ENCODE measurements around the gene SPRY4.

Gene SPRY4

GRCh38 chr5:142311725-142312124, 13.1 kb downstream of the SPRY4 start:
- Histone ChIP-seq H3K36me3 (ENCODE audit: control insufficient read depth, insufficient read depth, low read length) (peaks cover 3% of the 10 kb centered on the region), H3K4me1 (ENCODE audit: control insufficient read depth, insufficient read depth, low read length) (no peaks in the 10 kb centered on the region)

GRCh38 chr5:142310803-142311202, 14.0 kb downstream of the SPRY4 start:
- Histone ChIP-seq H3K4me1 (ENCODE audit: control insufficient read depth, insufficient read depth, low read length) (no peaks in the 10 kb centered on the region), H3K27me3 (ENCODE audit: control insufficient read depth, insufficient read depth, low read length) (no peaks in the 10 kb centered on the region), H3K36me3 (ENCODE audit: control insufficient read depth, insufficient read depth, low read length) (peaks cover 3% of the 10 kb centered on the region)

More at GRCh38 chr5:142311725-142312124, 13.1 kb downstream of the SPRY4 start:
- Histone ChIP-seq H3K9ac (ENCODE audit: low read length) (no peak overlapping the region), H3K27me3 (ENCODE audit: control insufficient read depth, insufficient read depth, low read length) (no peaks in the 10 kb centered on the region), H3K4me3 (ENCODE audit: low read length) (no peak overlapping the region), H3K27ac (ENCODE audit: low read depth, low read length) (no peak overlapping the region)

GRCh38 chr5:142309747-142310318, 15.0 kb downstream of the SPRY4 start:
- no peak overlapping the region for H3K27ac ChIP-seq (ENCODE audit: low read depth, low read length)
- H3K27me3 ChIP-seq (ENCODE audit: control insufficient read depth, insufficient read depth, low read length), result no peaks in the 10 kb centered on the region
- no peak overlapping the region for H3K4me3 ChIP-seq (ENCODE audit: low read length)
- no peak overlapping the region for H3K9ac ChIP-seq (ENCODE audit: low read length)
- H3K36me3 ChIP-seq (ENCODE audit: control insufficient read depth, insufficient read depth, low read length), result peaks cover 3% of the 10 kb centered on the region
- H3K4me1 ChIP-seq (ENCODE audit: control insufficient read depth, insufficient read depth, low read length), result no peaks in the 10 kb centered on the region

More at GRCh38 chr5:142310803-142311202, 14.0 kb downstream of the SPRY4 start:
- no peak overlapping the region for H3K4me3 ChIP-seq (ENCODE audit: low read length)
- no peak overlapping the region for H3K9ac ChIP-seq (ENCODE audit: low read length)
- H3K27ac ChIP-seq (ENCODE audit: low read depth, low read length), result no peak overlapping the region

- peaks cover 3% of the 10 kb centered on the region for H3K36me3 ChIP-seq (ENCODE audit: control insufficient read depth, insufficient read depth, low read length)
These were observed 16.5 kb downstream of the SPRY4 start for GRCh38 chr5:142308358-142308757.

GRCh38 chr5:142307146-142307890, 17.5 kb downstream of the SPRY4 start:
- Histone ChIP-seq H3K9ac (ENCODE audit: low read length) (no peak overlapping the region), H3K36me3 (ENCODE audit: control insufficient read depth, insufficient read depth, low read length) (peaks cover 3% of the 10 kb centered on the region), H3K4me1 (ENCODE audit: control insufficient read depth, insufficient read depth, low read length) (no peaks in the 10 kb centered on the region), H3K27ac (ENCODE audit: low read depth, low read length) (no peak overlapping the region), H3K4me3 (ENCODE audit: low read length) (no peak overlapping the region), H3K27me3 (ENCODE audit: control insufficient read depth, insufficient read depth, low read length) (no peaks in the 10 kb centered on the region)

More at GRCh38 chr5:142308358-142308757, 16.5 kb downstream of the SPRY4 start:
- Histone ChIP-seq H3K4me1 (ENCODE audit: control insufficient read depth, insufficient read depth, low read length) (no peaks in the 10 kb centered on the region), H3K9ac (ENCODE audit: low read length) (no peak overlapping the region), H3K4me3 (ENCODE audit: low read length) (no peak overlapping the region), H3K27ac (ENCODE audit: low read depth, low read length) (no peak overlapping the region), H3K27me3 (ENCODE audit: control insufficient read depth, insufficient read depth, low read length) (no peaks in the 10 kb centered on the region)

GRCh38 chr5:142306077-142306502, 18.7 kb downstream of the SPRY4 start:
- Histone ChIP-seq H3K9ac (ENCODE audit: low read length) (no peak overlapping the region), H3K27me3 (ENCODE audit: control insufficient read depth, insufficient read depth, low read length) (no peaks in the 10 kb centered on the region), H3K27ac (ENCODE audit: low read depth, low read length) (no peak overlapping the region), H3K36me3 (ENCODE audit: control insufficient read depth, insufficient read depth, low read length) (peaks cover 3% of the 10 kb centered on the region), H3K4me1 (ENCODE audit: control insufficient read depth, insufficient read depth, low read length) (no peaks in the 10 kb centered on the region), H3K4me3 (ENCODE audit: low read length) (no peak overlapping the region)

- Histone ChIP-seq H3K4me3 (ENCODE audit: low read length) (no peak overlapping the region), H3K9ac (ENCODE audit: low read length) (no peak overlapping the region), H3K36me3 (ENCODE audit: control insufficient read depth, insufficient read depth, low read length) (no peaks in the 10 kb centered on the region), H3K4me1 (ENCODE audit: control insufficient read depth, insufficient read depth, low read length) (no peaks in the 10 kb centered on the region), H3K27me3 (ENCODE audit: control insufficient read depth, insufficient read depth, low read length) (no peaks in the 10 kb centered on the region), H3K27ac (ENCODE audit: low read depth, low read length) (no peak overlapping the region)
These were observed 19.6 kb downstream of the SPRY4 start for GRCh38 chr5:142305211-142305610.

GRCh38 chr5:142304013-142304701, 20.7 kb downstream of the SPRY4 start:
- H3K36me3 ChIP-seq (ENCODE audit: control insufficient read depth, insufficient read depth, low read length), result no peaks in the 10 kb centered on the region
- H3K4me3 ChIP-seq (ENCODE audit: low read length), result no peak overlapping the region
- H3K9ac ChIP-seq (ENCODE audit: low read length), result no peak overlapping the region
- no peaks in the 10 kb centered on the region for H3K27me3 ChIP-seq (ENCODE audit: control insufficient read depth, insufficient read depth, low read length)
- no peaks in the 10 kb centered on the region for H3K4me1 ChIP-seq (ENCODE audit: control insufficient read depth, insufficient read depth, low read length)
- no peak overlapping the region for H3K27ac ChIP-seq (ENCODE audit: low read depth, low read length)

GRCh38 chr5:142303565-142303964, 21.3 kb downstream of the SPRY4 start:
- Histone ChIP-seq H3K9ac (ENCODE audit: low read length) (no peak overlapping the region), H3K36me3 (ENCODE audit: control insufficient read depth, insufficient read depth, low read length) (no peaks in the 10 kb centered on the region), H3K27ac (ENCODE audit: low read depth, low read length) (no peak overlapping the region), H3K4me1 (ENCODE audit: control insufficient read depth, insufficient read depth, low read length) (no peaks in the 10 kb centered on the region), H3K27me3 (ENCODE audit: control insufficient read depth, insufficient read depth, low read length) (no peaks in the 10 kb centered on the region), H3K4me3 (ENCODE audit: low read length) (no peak overlapping the region)

- H3K27me3 ChIP-seq (ENCODE audit: control insufficient read depth, insufficient read depth, low read length), result no peaks in the 10 kb centered on the region
- no peaks in the 10 kb centered on the region for H3K4me1 ChIP-seq (ENCODE audit: control insufficient read depth, insufficient read depth, low read length)
- H3K4me3 ChIP-seq (ENCODE audit: low read length), result no peak overlapping the region
- H3K9ac ChIP-seq (ENCODE audit: low read length), result no peak overlapping the region
- H3K36me3 ChIP-seq (ENCODE audit: control insufficient read depth, insufficient read depth, low read length), result no peaks in the 10 kb centered on the region
- H3K27ac ChIP-seq (ENCODE audit: low read depth, low read length), result no peak overlapping the region
These were observed 23.3 kb downstream of the SPRY4 start for GRCh38 chr5:142301540-142301939.

- no peak overlapping the region for H3K4me3 ChIP-seq (ENCODE audit: low read length)
- no peaks in the 10 kb centered on the region for H3K4me1 ChIP-seq (ENCODE audit: control insufficient read depth, insufficient read depth, low read length)
- H3K9ac ChIP-seq (ENCODE audit: low read length), result no peak overlapping the region
- no peaks in the 10 kb centered on the region for H3K27me3 ChIP-seq (ENCODE audit: control insufficient read depth, insufficient read depth, low read length)
- no peaks in the 10 kb centered on the region for H3K36me3 ChIP-seq (ENCODE audit: control insufficient read depth, insufficient read depth, low read length)
- H3K27ac ChIP-seq (ENCODE audit: low read depth, low read length), result no peak overlapping the region
These were observed 24.1 kb downstream of the SPRY4 start for GRCh38 chr5:142300677-142301076.

- H3K27ac ChIP-seq (ENCODE audit: low read depth, low read length), result no peak overlapping the region
- H3K4me1 ChIP-seq (ENCODE audit: control insufficient read depth, insufficient read depth, low read length), result no peaks in the 10 kb centered on the region
These were observed 26.0 kb downstream of the SPRY4 start for GRCh38 chr5:142298789-142299188.

More at GRCh38 chr5:142298789-142299188, 26.0 kb downstream of the SPRY4 start:
- H3K4me3 ChIP-seq (ENCODE audit: low read length), result no peak overlapping the region
- H3K9ac ChIP-seq (ENCODE audit: low read length), result no peak overlapping the region
- H3K27me3 ChIP-seq (ENCODE audit: control insufficient read depth, insufficient read depth, low read length), result no peaks in the 10 kb centered on the region
- no peaks in the 10 kb centered on the region for H3K36me3 ChIP-seq (ENCODE audit: control insufficient read depth, insufficient read depth, low read length)
